GM12873 (cell line): Measurements from ENCODE around the gene ZNF831.

ENCODE experiments used
- CTCF ChIP-seq: IDR thresholded peaks from 2 replicates; pipeline ENCODE4 v1.5.1; 2012; ENCODE audit warnings: low read depth, mild to moderate bottlenecking, moderate library complexity, low read length, control low read depth; ENCODE audit not compliant: insufficient read depth; ENCODE audit errors: missing control alignments

Gene ZNF831

GRCh38 chr20:59177266-59178250 is 13.9 kb downstream of the ZNF831 start:
- no peak for TF ChIP-seq CTCF

- no peak for TF ChIP-seq CTCF
Measured at GRCh38 chr20:59178983-59179595, 15.5 kb downstream of the ZNF831 start.

- TF ChIP-seq CTCF = no peak
Measured at GRCh38 chr20:59179988-59180387, 16.4 kb downstream of the ZNF831 start.

- TF ChIP-seq CTCF = no peak
Measured at GRCh38 chr20:59181936-59182335, 18.3 kb downstream of the ZNF831 start.

- no peak for TF ChIP-seq CTCF
Measured at GRCh38 chr20:59182401-59183044, 18.9 kb downstream of the ZNF831 start.

GRCh38 chr20:59183751-59184150 is 20.1 kb downstream of the ZNF831 start:
- no peak for TF ChIP-seq CTCF
